Astrocyte of the cerebellum (primary cell): ENCODE measurements around the gene NPHP4.

Experiments used
- DNase-seq: peaks from one replicate; pipeline ENCODE4 v3.0.0-alpha.2; 2011; ENCODE audit warnings: low read depth
- H3K4me3 ChIP-seq: 2 replicates; pipeline ENCODE4 v1.5.1; 2011; ENCODE audit warnings: mild to moderate bottlenecking, low read depth, low read length, moderate library complexity
- in situ Hi-C: cut with HindIII; loops from 2 replicates; pipeline ENCODE4 v1.10.0; 2017; ENCODE audit warnings: low sequenced_read_pairs
- TF ChIP-seq, protein P1 (sequence below): IDR thresholded peaks from 2 replicates; pipeline ENCODE4 v1.5.1; 2012; ENCODE audit warnings: low read length, low read depth, moderate library complexity, mild to moderate bottlenecking; ENCODE audit errors: missing control alignments

NPHP4 gene

DNA sequence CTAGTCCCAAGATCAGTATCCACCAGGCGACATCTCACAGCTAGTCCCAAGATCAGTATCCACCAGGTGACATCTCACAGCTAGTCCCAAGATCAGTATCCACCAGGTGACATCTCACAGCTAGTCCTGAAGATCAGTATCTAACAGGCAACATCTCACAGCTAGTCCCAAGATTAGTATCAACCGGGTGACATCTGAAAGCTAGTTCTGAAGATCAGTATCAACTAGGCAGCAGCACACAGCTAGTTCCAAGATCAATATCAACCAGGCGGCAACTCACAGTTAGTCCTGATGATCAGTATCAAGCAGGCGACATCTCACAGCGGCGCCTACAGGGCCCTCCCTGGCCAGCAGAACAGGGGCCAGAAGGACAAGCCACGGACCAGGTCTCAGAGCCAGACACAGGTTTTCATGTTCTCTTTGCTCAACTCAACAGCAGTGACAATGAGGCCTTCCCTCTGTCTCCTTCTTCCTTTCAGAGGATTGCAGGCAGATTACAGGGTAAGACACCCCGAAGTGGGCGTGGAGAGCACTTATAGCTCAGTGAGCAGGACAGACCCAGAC is 32.5 kb downstream of the NPHP4 start:
- no peak overlapping the region for H3K4me3 ChIP-seq
- no peak for DNase-seq
- TF ChIP-seq, protein P1, sequence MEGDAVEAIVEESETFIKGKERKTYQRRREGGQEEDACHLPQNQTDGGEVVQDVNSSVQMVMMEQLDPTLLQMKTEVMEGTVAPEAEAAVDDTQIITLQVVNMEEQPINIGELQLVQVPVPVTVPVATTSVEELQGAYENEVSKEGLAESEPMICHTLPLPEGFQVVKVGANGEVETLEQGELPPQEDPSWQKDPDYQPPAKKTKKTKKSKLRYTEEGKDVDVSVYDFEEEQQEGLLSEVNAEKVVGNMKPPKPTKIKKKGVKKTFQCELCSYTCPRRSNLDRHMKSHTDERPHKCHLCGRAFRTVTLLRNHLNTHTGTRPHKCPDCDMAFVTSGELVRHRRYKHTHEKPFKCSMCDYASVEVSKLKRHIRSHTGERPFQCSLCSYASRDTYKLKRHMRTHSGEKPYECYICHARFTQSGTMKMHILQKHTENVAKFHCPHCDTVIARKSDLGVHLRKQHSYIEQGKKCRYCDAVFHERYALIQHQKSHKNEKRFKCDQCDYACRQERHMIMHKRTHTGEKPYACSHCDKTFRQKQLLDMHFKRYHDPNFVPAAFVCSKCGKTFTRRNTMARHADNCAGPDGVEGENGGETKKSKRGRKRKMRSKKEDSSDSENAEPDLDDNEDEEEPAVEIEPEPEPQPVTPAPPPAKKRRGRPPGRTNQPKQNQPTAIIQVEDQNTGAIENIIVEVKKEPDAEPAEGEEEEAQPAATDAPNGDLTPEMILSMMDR = no peak
- in situ Hi-C loops = no loop called here

DNA sequence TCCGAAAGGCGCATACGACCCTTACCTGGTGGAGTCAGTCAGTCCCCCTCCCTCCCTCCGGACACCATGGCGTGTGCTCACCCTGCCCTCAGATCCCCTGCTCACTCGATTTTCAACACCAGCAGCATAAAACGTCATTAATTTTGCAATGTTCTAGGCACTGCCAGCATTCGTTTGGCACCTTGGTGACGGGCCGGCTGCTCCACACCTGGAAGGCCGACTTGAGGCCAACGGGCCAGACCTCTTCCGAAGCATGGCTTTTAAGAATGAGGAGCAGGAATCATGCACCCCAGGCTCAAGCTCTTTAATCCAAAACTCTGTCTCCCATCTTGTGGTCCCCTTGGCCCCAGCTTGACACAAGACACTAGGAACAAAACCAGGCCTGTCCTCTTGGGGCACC is 33.1 kb downstream of the NPHP4 start:
- in situ Hi-C loops = no loop called here
- TF ChIP-seq, protein P1 = no peak
- no peak overlapping the region for H3K4me3 ChIP-seq
- DNase-seq = no peak

DNA sequence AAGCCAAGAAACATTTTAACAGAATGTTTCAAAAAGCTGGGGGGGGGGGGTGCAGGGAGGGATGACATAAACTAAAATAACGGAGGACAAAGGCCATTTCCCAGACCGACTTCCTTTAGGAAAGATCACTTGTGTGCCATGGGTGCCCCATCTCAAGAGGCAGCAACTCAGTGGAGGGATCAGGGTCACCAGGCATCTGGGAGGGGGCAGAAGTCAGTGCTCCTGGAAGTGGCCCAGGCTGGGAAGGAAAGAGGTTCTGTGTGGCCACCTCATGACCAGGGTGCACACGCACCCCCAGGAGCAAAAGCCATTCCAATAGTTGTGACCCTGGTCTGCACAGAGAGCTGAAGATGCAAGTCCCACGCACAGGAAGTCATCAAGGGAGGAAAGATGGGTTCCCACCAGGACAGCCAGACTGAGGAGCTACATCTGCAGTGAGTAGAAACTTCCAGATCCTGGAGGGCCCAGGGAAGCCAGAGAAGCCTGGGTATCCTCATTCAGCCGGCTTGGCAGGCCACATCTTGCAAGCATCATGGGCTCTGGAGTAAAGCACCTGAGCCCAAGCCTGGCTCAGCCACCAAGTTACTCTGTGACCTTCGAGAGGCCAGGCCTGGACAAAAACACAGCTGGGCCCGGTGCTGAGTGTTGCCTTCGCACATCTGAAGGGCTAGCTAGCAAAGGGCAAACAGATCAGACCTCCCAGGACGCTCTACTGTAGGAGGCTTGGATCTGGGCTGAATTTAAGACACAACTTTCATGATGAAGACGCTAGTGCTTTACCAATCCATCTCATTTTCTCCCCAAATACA is 36.0 kb downstream of the NPHP4 start:
- in situ Hi-C loops = no loop called here
- DNase-seq = no peak
- no peak overlapping the region for H3K4me3 ChIP-seq
- TF ChIP-seq, protein P1 = no peak

DNA sequence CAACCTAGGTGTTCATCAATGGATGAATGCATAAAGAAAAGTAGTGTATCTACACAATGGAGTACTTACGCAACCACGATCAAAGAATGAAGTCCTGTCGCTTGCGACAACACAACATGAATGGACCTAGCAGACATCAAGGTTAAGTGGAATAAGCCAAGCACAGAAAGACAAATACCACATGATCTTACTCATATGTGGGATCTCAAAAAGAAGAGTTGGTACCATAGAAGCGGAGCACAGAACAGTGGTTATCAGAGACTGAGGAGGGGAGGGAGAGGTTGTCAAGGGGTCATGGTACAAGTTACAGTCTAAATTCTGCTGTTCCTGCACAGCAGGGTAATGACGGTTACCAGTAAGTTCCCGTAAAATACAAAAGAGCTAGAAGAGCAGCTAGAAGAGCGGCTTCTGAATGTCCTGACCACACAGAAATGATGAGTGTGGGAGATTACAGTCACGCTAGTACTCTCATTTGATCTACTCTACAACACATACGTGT is 36.7 kb downstream of the NPHP4 start:
- TF ChIP-seq, protein P1 = no peak
- H3K4me3 ChIP-seq = no peak overlapping the region
- in situ Hi-C loops = no loop called here
- DNase-seq = no peak

DNA sequence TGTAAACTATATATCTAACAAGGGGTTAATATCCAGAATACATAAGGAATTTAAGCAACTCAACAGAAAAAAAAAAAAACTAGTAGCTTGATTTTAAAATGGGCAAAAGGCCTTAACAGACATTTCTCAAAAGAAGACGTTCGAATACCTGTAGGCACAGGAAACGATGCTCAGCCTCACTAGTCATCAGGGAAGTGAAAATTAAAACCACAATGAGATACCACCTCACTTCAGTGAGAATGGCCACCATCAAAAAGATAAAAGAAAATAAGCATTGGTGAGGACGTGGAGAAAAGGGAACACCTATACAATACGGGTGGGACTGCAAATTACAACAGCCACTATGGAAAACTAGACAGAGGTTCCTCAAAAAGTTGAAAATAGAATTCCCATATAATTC is 37.3 kb downstream of the NPHP4 start:
- in situ Hi-C loops = no loop called here
- TF ChIP-seq, protein P1 = no peak
- H3K4me3 ChIP-seq = no peak overlapping the region
- no peak for DNase-seq

DNA sequence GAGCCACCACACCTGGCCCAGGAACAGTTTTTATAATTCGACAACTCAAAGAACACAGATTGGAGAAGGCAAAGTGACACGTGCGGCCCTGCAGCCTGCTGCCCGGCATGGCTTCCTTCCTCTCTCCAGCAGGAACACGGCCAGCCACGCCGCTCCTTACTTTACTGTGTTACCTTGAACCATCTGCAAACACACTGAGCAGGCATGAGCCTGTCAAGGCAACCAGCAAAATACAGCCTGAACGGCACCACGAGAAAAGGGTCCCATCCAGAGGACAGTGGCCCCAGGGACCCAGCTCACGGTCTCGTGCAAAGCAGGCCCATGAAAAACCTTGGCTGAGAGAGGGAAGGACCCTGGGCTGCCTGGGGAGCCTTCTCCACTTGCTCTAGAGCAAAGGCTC is 38.8 kb downstream of the NPHP4 start:
- H3K4me3 ChIP-seq = no peak overlapping the region
- in situ Hi-C loops = no loop called here
- DNase-seq = no peak
- TF ChIP-seq, protein P1 = no peak
